Loucy (cell line): ENCODE measurements around the gene CACNA1S.

Experiments
- CTCF ChIP-seq: fragments of 200-600 bp; sonication (generic); conservative IDR thresholded peaks from 2 replicates; pipeline ENCODE4 v1.5.1; 2014; ENCODE audit warnings: mild to moderate bottlenecking, antibody characterized with exemption, low read length
- EZH2phosphoT487 ChIP-seq: fragments of 200-600 bp; IDR thresholded peaks from 2 replicates; pipeline ENCODE4 v1.6.1; 2018; ENCODE audit warnings: antibody characterized with exemption, mild to moderate bottlenecking, moderate library complexity, borderline replicate concordance

DNA sequence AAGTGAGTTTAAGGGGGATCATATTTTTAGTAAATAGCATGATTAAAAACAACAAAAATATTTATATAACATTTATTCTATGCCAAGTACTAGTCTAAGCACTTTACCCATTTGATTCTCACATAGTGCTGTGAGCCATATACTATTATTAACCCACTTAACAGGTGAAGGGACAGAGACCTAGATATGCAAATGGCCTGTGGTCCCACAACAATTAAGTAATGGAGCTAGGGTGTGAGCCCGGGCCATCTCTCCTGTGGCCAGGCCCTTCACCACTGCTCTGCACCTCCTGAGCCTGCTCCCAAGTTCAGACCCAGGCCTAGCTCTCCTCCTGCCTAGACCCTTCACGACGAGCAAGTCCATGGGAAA, 14.2 kb upstream of the CACNA1S start:
- TF ChIP-seq CTCF (no peak), EZH2phosphoT487 (no peak)
